GM10248 (cell line): Measurements from ENCODE around the gene RABL2B.

Source experiments
- CTCF ChIA-PET: fragments of 300-600 bp; sonication (Branson Sonifier 250); formaldehyde crosslinking; extraction: SDS; loops from one replicate; lab custom pipeline; 2021; ENCODE audit warnings: antibody characterized with exemption; lab: Yijun Ruan, JAX
- POLR2A ChIA-PET: fragments of 350-650 bp; sonication (Branson Sonifier 250); formaldehyde crosslinking; extraction: SDS; loops from one replicate; lab custom pipeline; 2020; ENCODE audit warnings: antibody characterized with exemption; lab: Yijun Ruan, JAX
- DNase-seq: peaks from one replicate; pipeline ENCODE4 v3.0.0; 2012; ENCODE audit errors: extremely low spot score
- CTCF ChIP-seq: IDR thresholded peaks from 2 replicates; pipeline ENCODE4 v1.5.1; 2012; ENCODE audit warnings: mild to moderate bottlenecking, low read depth; ENCODE audit errors: extremely low read depth, missing control alignments, control extremely low read depth

RABL2B gene

DNA sequence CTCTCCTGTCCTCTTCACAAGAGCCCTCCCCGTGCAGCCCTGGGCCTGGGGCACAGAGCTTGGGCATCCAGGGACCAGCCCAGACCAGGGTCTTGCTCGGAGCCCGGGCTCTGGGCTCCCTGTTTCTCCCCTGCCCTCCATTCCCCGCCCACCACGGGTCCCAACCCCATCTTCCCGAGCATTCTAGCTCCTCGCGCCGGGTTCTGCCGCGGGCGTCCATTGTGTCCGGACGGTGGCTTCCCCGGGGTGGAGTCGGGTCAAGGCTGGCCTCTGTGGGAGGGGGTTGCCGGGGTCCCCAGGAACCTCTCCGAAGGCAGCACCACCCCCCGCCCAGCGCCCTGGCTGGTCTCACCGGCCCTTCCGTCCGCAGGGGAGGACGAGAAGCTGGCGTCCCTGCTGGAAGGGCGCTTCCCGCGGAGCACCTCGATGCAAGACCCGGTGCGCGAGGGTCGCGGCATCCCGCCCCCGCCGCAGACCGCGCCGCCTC is 63.6 kb downstream of the RABL2B start:
- no peak for TF ChIP-seq CTCF
- no peak for DNase-seq
- CTCF ChIA-PET: no interaction called here
- POLR2A ChIA-PET: no interaction called here

- no peak for DNase-seq
- ChIA-PET POLR2A (no interaction called here), CTCF (interaction anchor here (1.7 kb wide), 1 partner anchor 9 kb away, joined by 3 read pairs; no protein-coding TSS in a partner anchor)
- no peak for TF ChIP-seq CTCF
Observed at GRCh38 chr22:50718352-50718709, 65.1 kb downstream of the RABL2B start.

- ChIA-PET POLR2A (no interaction called here), CTCF (interaction anchor here (1.7 kb wide), 1 partner anchor 10 kb away, joined by 3 read pairs; no protein-coding TSS in a partner anchor)
- no peak for TF ChIP-seq CTCF
- no peak for DNase-seq
Observed at GRCh38 chr22:50717709-50718351, 65.6 kb downstream of the RABL2B start.
